ENCODE measurements around the gene PELI1. TPM values are rescaled to one million over a fixed set of nuclear protein-coding genes. Genes with fewer than 3 reads are reported as not detected.

The PELI1 gene
- total RNA-seq, 1 experiment from 2014 or later = 61.0 TPM

DNA sequence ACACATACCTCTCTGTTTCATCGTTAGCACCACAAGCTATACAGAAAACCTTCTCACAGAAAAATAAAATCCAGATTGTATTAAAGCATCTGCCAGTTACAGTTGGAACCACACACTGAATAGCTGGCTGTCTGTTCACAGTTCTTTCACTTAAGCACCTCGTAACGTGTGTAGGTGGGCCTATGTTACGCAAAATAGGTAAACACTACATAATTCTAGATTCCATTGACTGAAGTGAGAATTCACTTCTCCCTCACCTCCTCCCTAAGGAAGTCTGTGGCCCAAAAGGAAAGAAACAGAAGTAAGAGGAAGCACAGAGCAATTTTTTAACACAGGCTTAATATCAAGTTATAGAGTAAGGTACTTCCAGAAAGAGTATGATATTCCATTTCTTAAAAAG lies 24.9 kb downstream of the PELI1 start:
- Histone ChIP-seq H3K27ac (ENCODE audit: insufficient read length, low read depth, low read length) (no peak overlapping the region), H3K79me1 (ENCODE audit: insufficient read depth, low read depth, low read length, poor library complexity, severe bottlenecking) (peaks cover 8% of the 10 kb centered on the region), H3T11ph (ENCODE audit: low read length) (no peak overlapping the region), H3K23me2 (ENCODE audit: insufficient read length, low read depth, low read length, poor library complexity, severe bottlenecking) (no peaks in the 10 kb centered on the region), H2BK15ac (ENCODE audit: low read depth, low read length) (no peak overlapping the region), H3K9me3 (ENCODE audit: control insufficient read depth, low read depth, low read length) (no peaks in the 10 kb centered on the region), H2AFZ (ENCODE audit: low read length) (no peak overlapping the region), H3K18ac (ENCODE audit: insufficient read length, low read depth, low read length) (no peak overlapping the region), H3K14ac (ENCODE audit: insufficient read depth, low read length) (no peak overlapping the region), H3K79me2 (ENCODE audit: insufficient read depth, low read length) (peaks cover 9% of the 10 kb centered on the region; the same call in 1 of the 2 replicates), H2BK5ac (ENCODE audit: insufficient read length, low read length) (no peak overlapping the region), H3K27me3 (ENCODE audit: insufficient read depth, low read length) (no peaks in the 10 kb centered on the region), H2BK20ac (ENCODE audit: low read depth, low read length, poor library complexity, severe bottlenecking) (no peak overlapping the region), H3K56ac (ENCODE audit: insufficient read length, low read depth, low read length) (no peak overlapping the region), H4K91ac (ENCODE audit: insufficient read length, low read depth, low read length) (no peak overlapping the region), H3K9ac (ENCODE audit: extremely low read depth, insufficient read length, low read length) (no peak overlapping the region), H2BK120ac (ENCODE audit: low read depth, low read length, poor library complexity, severe bottlenecking) (no peak overlapping the region), H4K8ac (replicated peaks; ENCODE audit: insufficient read length, low read depth, low read length) (no peak overlapping the region), H3K4me1 (ENCODE audit: insufficient read depth, low read length) (no peaks in the 10 kb centered on the region; the same call in 1 of the 2 replicates), H3K4ac (ENCODE audit: low read depth, low read length) (no peak overlapping the region), H2AK5ac (ENCODE audit: insufficient read length, low read length) (no peak overlapping the region), H4K5ac (ENCODE audit: insufficient read length, low read depth, low read length) (no peak overlapping the region), H3K23ac (ENCODE audit: insufficient read length, low read depth, low read length) (no peak overlapping the region), H2BK12ac (ENCODE audit: insufficient read length, low read depth, low read length) (no peak overlapping the region), H3K4me2 (ENCODE audit: insufficient read depth, insufficient read length, low read length) (no peak overlapping the region), H4K20me1 (ENCODE audit: control insufficient read depth, insufficient read depth, insufficient read length) (no peaks in the 10 kb centered on the region)
- no peak for DNase-seq
- Mint-ChIP-seq H3K36me3 (ENCODE audit: insufficient read depth in 1 of 3, low read depth in 3 of 3) (peaks cover 3 to 7% (median 4%) of the 10 kb centered on the region in 3 experiments; a peak in 6 of 7 replicates), H3K4me1 (peaks cover 33 to 43% of the 10 kb centered on the region in 2 experiments), H3K27ac (peak overlapping the region in 1 of 3 experiments; percentile 29; a peak in 1 of 7 replicates), H3K4me3 (no peak overlapping the region), H3K9me3 (peaks cover 4 to 5% of the 10 kb centered on the region in 2 experiments), H3K27me3 (ENCODE audit: low read depth) (no peaks in the 10 kb centered on the region)
- no CpG with 5 or more reads among the region's 4 CpGs for WGBS (ENCODE audit: extremely low coverage, insufficient read length, low lambda C conversion rate)
- no peak for TF ChIP-seq CTCF (conservative IDR thresholded peaks at IDR 0.05)

Measured in H9 (cell line).